NCI-H748 (cell line): ENCODE data around the gene BAZ2B.

ENCODE experiments used
- DNase-seq: peaks from one replicate; lab custom pipeline; 2025; ENCODE audit not compliant: unreplicated experiment; lab: John Stamatoyannopoulos, UW

BAZ2B gene

DNA sequence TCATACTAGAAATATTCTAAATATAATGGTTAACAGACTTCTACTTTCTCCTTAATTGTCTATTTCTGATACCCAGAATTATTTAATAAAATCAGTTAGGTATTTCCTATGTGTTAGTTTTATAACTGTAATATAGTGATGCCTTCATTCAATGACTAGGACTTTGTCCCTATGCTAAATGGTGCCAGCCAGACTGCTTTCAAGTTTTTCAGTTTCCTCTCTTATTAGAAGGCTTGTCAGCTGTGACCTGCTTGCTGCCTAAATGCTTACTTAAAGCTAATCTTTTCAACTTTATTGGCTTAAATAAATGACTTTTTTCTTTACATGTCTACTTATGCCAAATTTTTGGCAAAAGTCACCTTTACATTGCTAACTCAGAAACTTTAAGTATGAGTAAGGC lies 30.7 kb downstream of the BAZ2B start:
- DNase-seq = no peak

- DNase-seq = no peak
Measured at GRCh38 chr2:159584796-159585195, 31.6 kb downstream of the BAZ2B start.

DNA sequence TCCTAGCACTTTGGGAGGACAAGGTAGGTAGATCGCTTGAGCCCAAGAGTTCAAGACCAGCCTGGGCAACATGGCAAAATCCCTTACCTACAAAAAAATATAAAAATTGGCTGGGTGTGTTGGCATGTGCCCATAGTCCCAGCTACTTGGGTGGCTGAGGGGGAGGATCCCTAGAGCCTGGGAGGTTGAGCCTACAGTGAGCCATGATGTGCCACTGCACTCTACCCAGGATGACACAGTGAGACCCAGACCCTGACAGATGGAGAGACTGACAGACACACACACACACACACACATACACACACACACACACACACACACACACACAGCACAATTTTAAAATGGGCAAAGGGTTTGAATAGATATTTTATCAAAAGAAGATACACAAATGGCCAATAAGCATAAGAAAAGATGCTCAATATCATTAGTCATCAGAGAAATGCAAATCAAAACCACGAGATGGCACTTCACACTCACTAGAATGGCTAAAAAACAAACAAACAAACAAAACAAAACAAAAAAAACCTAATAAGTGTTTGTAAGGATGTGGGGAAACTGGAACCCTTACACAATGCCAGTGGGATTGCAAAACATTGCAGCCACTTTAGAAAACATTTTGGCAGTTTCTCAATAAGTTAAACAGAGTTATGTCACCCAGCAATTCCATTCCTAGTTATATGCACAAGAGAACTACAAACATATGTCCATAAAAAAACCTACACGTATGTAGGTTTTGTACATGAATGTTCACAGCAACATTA lies 42.3 kb downstream of the BAZ2B start:
- DNase-seq = no peak

DNA sequence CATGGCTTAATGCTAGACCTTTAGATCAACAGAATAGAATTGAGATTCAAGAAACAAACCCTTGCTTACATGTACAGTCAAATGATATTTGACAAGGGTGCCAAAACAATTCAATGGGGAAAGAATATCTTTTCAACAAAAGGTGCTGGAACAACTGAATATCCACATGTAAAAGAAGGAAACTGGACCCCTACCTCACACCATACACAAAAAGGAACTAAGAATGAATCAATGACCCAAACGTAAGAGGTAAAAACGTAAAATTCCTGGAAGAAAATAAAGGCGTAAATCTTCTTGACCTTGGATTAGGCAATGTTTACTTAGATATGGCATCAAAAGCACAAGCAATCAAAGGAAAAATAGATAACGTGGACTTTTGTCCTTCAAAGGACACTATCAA lies 43.1 kb downstream of the BAZ2B start:
- DNase-seq = no peak

- DNase-seq = no peak
Measured at GRCh38 chr2:159572459-159572858, 43.9 kb downstream of the BAZ2B start.

- no peak for DNase-seq
Measured at GRCh38 chr2:159571540-159572260, 44.6 kb downstream of the BAZ2B start.

DNA sequence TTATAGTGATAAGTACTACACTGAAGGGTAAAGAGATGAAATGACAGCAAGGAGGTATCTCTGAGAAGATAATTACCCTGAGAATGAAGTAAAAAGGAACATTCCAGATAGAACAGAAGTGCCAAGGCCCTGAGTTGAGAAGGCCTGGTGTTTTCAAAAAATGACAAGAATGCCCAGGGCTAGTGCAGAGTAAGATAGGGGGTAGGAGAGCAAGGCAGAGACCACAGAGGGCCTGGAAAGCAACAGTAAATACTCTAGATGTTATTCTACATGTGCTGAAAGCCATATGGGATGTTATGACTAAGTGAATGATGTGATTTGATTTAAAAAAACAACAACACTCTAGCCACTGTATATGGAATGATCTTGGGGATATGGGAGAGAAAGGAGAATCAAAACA lies 52.3 kb downstream of the BAZ2B start:
- no peak for DNase-seq

DNA sequence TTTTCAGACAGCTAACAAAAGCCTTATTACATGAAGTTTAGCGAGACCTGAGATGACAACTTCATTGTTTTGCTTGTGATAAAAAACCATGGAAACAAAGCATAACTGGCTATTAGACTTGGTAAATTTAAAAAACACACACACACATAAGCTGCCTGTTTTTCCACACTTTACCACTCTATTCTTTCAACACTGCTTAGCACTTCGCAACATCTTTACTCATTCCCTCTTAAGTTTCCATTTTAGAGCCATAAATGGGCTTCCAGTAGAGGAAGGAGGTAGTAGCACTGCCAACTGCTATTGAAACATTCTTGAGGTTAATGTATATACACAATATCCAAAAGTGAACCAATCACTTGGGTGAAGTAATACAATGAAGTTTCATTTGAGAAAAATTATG lies 54.1 kb downstream of the BAZ2B start:
- DNase-seq = no peak

- no peak for DNase-seq
Measured at GRCh38 chr2:159561786-159562185, 54.6 kb downstream of the BAZ2B start.

DNA sequence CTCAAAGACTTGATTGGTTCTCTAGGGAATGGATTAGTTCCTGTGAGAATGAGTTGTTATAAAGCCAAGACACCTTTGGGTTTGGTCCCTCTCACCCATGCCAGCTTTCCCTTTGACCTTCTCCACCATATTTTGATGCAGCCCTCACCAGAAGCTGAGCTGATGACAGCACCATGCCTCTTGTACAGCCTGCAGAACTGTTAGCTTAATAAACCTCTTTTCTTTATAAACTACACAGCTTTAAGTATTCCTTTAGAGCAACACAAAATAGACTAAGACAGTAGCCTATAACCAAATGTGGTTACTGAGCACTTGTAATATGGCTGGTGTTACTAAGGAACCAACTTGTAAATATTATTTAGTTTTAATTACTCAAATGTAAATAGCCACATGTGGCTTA lies 55.1 kb downstream of the BAZ2B start:
- DNase-seq = no peak

GRCh38 chr2:159559034-159559433 lies 57.3 kb downstream of the BAZ2B start:
- no peak for DNase-seq

- no peak for DNase-seq
Measured at GRCh38 chr2:159558479-159558878, 57.9 kb downstream of the BAZ2B start.

GRCh38 chr2:159557437-159558034 lies 58.8 kb downstream of the BAZ2B start:
- DNase-seq = no peak

- DNase-seq = no peak
Measured at GRCh38 chr2:159555651-159556392, 60.5 kb downstream of the BAZ2B start.

- no peak for DNase-seq
Measured at GRCh38 chr2:159553727-159554126, 62.6 kb downstream of the BAZ2B start.

DNA sequence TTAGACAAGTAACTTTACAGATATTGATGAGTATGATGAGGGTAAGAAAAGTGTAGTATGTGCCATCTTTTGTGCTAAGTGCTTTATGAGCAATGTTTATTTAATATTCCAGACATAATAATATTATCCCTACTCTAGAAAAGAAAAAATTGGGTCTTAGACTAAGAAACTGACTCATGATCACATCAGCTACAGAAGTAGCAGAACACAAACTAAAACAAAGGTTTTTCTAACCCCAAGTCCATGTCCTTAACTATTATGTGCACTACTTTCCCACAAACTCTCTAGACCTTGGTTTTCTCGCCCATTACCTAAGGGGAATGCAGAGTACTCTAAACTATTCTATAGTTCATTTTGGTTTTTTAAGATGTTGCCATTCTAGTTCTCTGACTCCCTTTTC lies 64.5 kb downstream of the BAZ2B start:
- no peak for DNase-seq

- no peak for DNase-seq
Measured at GRCh38 chr2:159550231-159550630, 66.1 kb downstream of the BAZ2B start.

DNA sequence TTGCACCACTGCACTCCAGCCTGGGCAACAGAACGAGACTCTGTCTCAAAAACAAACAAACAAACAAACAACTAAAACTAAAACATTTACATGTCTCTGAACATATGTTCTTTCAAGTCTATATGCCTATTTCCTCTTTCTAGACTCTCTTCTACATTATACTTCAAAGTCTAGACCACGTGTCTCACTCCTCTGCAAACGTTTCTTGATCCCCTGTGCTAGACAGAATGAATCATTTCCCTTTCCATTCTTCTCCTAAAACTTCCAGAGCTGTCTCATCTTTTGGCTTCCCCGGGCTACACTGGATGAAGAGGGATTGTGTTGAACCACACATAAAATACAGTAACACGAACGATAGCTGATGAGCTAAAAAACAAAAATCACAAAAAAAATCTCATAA lies 67.1 kb downstream of the BAZ2B start:
- DNase-seq = no peak

DNA sequence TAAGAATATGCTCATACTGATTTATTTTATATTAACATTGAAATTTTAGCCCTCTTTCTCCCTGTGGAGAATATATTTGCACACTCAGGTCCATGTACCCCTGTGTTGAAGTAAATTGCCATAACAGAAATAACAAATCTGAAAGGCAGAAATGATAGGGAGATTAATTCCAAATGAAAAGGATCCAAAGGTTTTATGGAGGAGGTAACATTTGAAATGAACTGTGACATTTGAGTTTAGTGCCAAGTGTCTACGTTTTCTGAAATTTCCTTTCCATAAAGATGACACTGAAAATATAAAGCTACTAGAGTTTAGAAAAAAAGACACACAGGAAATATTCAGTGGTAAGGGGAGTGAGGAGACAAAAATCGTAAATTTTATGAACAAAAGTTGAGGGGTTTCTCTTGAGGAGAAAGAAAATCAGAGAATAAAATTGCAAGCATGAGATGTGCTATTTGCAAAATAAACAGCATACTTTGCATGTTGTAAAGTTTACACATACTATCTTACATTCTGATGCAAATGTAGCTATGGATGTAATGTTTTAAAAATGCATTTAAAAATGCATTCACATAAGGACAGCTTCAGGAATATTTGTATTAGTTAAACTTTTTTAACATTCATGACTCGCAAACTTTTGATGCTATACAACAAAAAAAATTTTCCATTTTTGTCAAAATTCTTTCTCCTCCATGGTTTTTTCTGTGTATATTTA lies 69.5 kb downstream of the BAZ2B start:
- no peak for DNase-seq

GRCh38 chr2:159546039-159546438 lies 70.3 kb downstream of the BAZ2B start:
- no peak for DNase-seq

DNA sequence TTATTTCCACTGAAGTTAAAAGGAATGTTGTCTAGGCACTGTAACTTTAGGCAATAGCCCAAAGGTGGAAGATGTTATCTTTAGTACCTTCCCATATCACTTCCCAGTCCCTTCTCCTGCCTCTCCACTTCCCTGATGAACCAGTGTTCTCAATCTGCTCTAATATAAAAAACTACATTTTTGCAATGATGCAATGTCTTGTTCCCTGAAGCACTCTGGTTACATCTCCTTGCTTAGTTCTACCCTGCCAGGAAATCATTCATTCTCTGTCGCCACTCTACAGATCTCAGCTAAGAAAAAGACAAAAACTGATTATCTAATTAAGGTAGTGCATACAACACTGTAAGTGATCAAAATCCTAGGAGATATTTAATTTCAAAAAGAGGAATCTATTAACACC lies 71.3 kb downstream of the BAZ2B start:
- DNase-seq = no peak
